ENCODE results near the gene MPHOSPH9. TPM values are rescaled to one million over a fixed set of nuclear protein-coding genes. Genes with fewer than 3 reads are reported as not detected.
A peak's percentile ranks its signal among the peaks of the same experiment; 100 is the strongest.

MPHOSPH9 gene
- total RNA-seq, 1 experiment from 2014 or later, result 43.1 TPM

DNA sequence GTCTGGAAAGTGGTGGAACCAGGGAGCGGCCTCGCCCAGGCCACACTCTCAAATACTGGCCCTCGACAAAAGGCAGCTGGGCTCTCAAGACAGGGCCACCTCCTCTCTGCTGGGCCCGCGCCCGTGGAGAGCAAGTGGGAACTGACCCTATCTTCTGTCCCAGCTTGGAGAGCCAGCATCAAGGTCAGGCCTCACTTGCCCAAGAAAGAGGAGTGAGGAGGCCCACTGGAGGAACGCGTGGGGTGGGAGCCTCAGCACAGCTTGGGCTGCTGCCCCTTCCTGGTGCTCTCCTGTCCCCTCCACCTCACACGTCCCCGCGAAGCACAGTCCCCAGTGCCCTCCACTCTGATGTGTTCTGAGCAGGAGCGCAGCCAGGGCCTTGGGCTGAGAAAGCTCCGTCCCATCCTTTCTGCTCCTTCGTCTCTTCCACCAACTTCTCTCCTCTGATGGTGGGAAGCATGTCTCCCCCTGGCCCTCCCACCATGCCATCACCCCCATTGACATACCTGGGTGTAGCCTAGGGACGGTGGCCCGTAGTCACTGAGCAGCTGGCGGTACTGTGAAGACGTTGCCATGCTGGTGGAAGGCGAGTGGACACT is 33.8 kb upstream of the MPHOSPH9 start:
- H3K36me3 ChIP-seq (ENCODE audit: control insufficient read depth, insufficient read depth, low read length), result peaks cover 1% of the 10 kb centered on the region; the same call in 1 of the 2 replicates
- no peaks in the 10 kb centered on the region for H3K27me3 ChIP-seq (replicated peaks; ENCODE audit: control insufficient read depth, insufficient read depth, low read length)
- no peaks in the 10 kb centered on the region for H3K4me1 Mint-ChIP-seq (ENCODE audit: low read depth, unreplicated experiment)
- no peak overlapping the region for H3K4me3 ChIP-seq (ENCODE audit: low read depth, low read length)
- no peaks in the 10 kb centered on the region for H3K9me3 ChIP-seq
- DNase-seq, result no peak
- no peaks in the 10 kb centered on the region for H3K27me3 Mint-ChIP-seq (ENCODE audit: insufficient read depth, unreplicated experiment)
- H3K4me1 ChIP-seq, result 0 out of 2 replicates have a peak, but pooled peaks cover 5% of the 10 kb centered on the region
- no peaks in the 10 kb centered on the region for H3K9me3 Mint-ChIP-seq (ENCODE audit: unreplicated experiment)
- TF ChIP-seq, protein P1, sequence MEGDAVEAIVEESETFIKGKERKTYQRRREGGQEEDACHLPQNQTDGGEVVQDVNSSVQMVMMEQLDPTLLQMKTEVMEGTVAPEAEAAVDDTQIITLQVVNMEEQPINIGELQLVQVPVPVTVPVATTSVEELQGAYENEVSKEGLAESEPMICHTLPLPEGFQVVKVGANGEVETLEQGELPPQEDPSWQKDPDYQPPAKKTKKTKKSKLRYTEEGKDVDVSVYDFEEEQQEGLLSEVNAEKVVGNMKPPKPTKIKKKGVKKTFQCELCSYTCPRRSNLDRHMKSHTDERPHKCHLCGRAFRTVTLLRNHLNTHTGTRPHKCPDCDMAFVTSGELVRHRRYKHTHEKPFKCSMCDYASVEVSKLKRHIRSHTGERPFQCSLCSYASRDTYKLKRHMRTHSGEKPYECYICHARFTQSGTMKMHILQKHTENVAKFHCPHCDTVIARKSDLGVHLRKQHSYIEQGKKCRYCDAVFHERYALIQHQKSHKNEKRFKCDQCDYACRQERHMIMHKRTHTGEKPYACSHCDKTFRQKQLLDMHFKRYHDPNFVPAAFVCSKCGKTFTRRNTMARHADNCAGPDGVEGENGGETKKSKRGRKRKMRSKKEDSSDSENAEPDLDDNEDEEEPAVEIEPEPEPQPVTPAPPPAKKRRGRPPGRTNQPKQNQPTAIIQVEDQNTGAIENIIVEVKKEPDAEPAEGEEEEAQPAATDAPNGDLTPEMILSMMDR (IDR thresholded peaks at IDR 0.05; ENCODE audit: insufficient read depth in 1 of 2, low read depth in 1 of 2, low read length in 1 of 2, severe bottlenecking in 1 of 2, unreplicated experiment in 1 of 2), result no peak
- CTCF ChIA-PET, result no interaction called here
- no peak overlapping the region for H3K4me3 Mint-ChIP-seq (ENCODE audit: unreplicated experiment)
- intact Hi-C loops (cut with micrococcal nuclease; ENCODE audit: unreplicated experiment), result no loop called here
- POLR2A ChIA-PET, result no interaction called here
- peaks cover 57% of the 10 kb centered on the region for H3K36me3 Mint-ChIP-seq (ENCODE audit: insufficient read depth, unreplicated experiment)
- H3K27ac Mint-ChIP-seq (ENCODE audit: unreplicated experiment), result no peak overlapping the region
- no TSS peak for BruUV-seq (replicated peaks)

DNA sequence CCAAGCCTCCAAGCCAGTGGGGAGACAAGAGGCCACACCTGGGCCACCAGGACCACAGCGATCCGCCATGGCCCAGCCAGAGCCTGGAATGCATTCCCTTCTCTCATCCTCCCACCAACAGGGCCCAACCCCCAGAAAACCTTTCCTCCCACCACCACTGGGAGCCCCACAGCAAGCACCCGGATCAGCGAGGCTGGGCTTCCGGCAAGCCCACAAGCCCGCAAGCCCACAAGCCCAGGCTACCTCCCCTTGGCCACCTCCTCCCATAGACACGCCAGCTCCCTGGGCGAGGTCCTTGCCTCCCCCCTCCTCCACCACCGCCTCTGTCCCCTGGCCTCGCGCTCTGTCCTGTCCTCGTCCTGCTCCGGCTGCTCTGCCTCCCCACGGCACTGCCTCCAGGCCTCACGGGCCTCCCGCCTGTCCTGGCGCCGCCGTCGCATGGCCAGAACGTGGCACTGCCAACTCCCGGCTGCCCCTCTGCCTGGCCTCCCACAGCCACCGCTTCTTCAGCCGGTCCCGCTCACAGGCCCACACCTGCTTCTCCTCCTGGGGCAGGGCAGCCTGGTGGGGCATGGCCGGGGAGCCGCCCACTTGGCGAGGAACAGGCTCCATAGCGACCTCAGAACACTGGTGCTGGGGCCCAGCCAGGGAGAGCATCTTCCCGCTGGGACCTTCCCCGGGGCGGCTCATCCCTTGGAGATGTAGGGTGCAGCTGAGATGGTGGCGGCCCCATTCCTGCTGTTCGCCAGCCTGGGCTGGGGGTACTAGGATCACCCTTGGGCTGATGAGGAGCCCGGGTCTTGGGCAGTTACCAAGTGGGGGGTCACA is 33.1 kb upstream of the MPHOSPH9 start:
- no peaks in the 10 kb centered on the region for H3K9me3 Mint-ChIP-seq (ENCODE audit: unreplicated experiment)
- TF ChIP-seq, protein P1 (IDR thresholded peaks at IDR 0.05; ENCODE audit: insufficient read depth in 1 of 2, low read depth in 1 of 2, low read length in 1 of 2, severe bottlenecking in 1 of 2, unreplicated experiment in 1 of 2), result no peak
- no peaks in the 10 kb centered on the region for H3K27me3 Mint-ChIP-seq (ENCODE audit: insufficient read depth, unreplicated experiment)
- no peak overlapping the region for H3K27ac Mint-ChIP-seq (ENCODE audit: unreplicated experiment)
- intact Hi-C loops (cut with micrococcal nuclease; ENCODE audit: unreplicated experiment), result no loop called here
- CTCF ChIA-PET, result no interaction called here
- Histone ChIP-seq H3K36me3 (ENCODE audit: control insufficient read depth, insufficient read depth, low read length) (peaks cover 1% of the 10 kb centered on the region; the same call in 1 of the 2 replicates), H3K4me1 (0 out of 2 replicates have a peak, but pooled peaks cover 5% of the 10 kb centered on the region), H3K27me3 (replicated peaks; ENCODE audit: control insufficient read depth, insufficient read depth, low read length) (no peaks in the 10 kb centered on the region), H3K4me3 (ENCODE audit: low read depth, low read length) (no peak overlapping the region), H3K9me3 (no peaks in the 10 kb centered on the region)
- POLR2A ChIA-PET, result no interaction called here
- H3K4me1 Mint-ChIP-seq (ENCODE audit: low read depth, unreplicated experiment), result no peaks in the 10 kb centered on the region
- H3K4me3 Mint-ChIP-seq (ENCODE audit: unreplicated experiment), result no peak overlapping the region
- peaks cover 65% of the 10 kb centered on the region for H3K36me3 Mint-ChIP-seq (ENCODE audit: insufficient read depth, unreplicated experiment)
- DNase-seq, result no peak
- no TSS peak for BruUV-seq (replicated peaks)

DNA sequence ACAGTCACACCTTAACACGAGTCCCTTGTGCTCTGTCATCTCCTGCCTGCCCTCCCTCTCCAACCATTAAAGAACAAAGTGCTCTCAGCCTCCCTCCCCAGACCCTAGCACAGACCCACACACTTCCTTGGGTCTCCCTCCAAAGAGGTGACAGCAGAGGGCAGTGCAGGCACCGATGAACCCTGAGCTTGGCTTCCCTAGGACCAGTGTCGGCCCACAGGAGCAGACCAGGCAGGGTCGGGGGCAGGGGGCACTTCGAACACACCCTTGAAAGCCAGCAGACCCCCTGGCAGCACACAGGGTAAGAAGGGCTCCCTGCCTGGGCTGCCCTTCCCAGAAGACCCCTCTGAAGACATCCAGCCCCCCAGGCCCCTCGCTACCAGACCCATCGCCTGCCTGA is 31.7 kb upstream of the MPHOSPH9 start:
- H3K36me3 ChIP-seq (ENCODE audit: control insufficient read depth, insufficient read depth, low read length), result peaks cover 1% of the 10 kb centered on the region; the same call in 1 of the 2 replicates
- Mint-ChIP-seq H3K9me3 (ENCODE audit: unreplicated experiment) (no peaks in the 10 kb centered on the region), H3K36me3 (ENCODE audit: insufficient read depth, unreplicated experiment) (peaks cover 79% of the 10 kb centered on the region), H3K27ac (ENCODE audit: unreplicated experiment) (no peak overlapping the region), H3K27me3 (ENCODE audit: insufficient read depth, unreplicated experiment) (no peaks in the 10 kb centered on the region), H3K4me3 (ENCODE audit: unreplicated experiment) (no peak overlapping the region), H3K4me1 (ENCODE audit: low read depth, unreplicated experiment) (no peaks in the 10 kb centered on the region)
- H3K27me3 ChIP-seq (replicated peaks; ENCODE audit: control insufficient read depth, insufficient read depth, low read length), result no peaks in the 10 kb centered on the region
- no TSS peak for BruUV-seq (replicated peaks)
- intact Hi-C loops (cut with micrococcal nuclease; ENCODE audit: unreplicated experiment), result no loop called here
- TF ChIP-seq, protein P1 (IDR thresholded peaks at IDR 0.05; ENCODE audit: insufficient read depth in 1 of 2, low read depth in 1 of 2, low read length in 1 of 2, severe bottlenecking in 1 of 2, unreplicated experiment in 1 of 2), result peak; percentile 7 to 37
- no peaks in the 10 kb centered on the region for H3K9me3 ChIP-seq
- peak in 1 of 2 experiments; percentile 24 for DNase-seq
- ChIA-PET POLR2A (no interaction called here), CTCF (interaction anchor here (0.9 to 1.1 kb wide), 3 partner anchors 11 to 194 kb away, joined by 3 to 5 read pairs (median 4); partner anchors contain the start of gene SNRNP35)
- H3K4me1 ChIP-seq, result no peaks in the 10 kb centered on the region
- H3K4me3 ChIP-seq (ENCODE audit: low read depth, low read length), result no peak overlapping the region
